Dedifferentiated amniotic fluid mesenchymal stem cell (primary cell): ENCODE data around the gene AP1M1.

Source experiments
- DNase-seq: peaks from one replicate; pipeline ENCODE4 v3.0.0-alpha.2; 2016; ENCODE audit errors: extremely low spot score

The AP1M1 gene

DNA sequence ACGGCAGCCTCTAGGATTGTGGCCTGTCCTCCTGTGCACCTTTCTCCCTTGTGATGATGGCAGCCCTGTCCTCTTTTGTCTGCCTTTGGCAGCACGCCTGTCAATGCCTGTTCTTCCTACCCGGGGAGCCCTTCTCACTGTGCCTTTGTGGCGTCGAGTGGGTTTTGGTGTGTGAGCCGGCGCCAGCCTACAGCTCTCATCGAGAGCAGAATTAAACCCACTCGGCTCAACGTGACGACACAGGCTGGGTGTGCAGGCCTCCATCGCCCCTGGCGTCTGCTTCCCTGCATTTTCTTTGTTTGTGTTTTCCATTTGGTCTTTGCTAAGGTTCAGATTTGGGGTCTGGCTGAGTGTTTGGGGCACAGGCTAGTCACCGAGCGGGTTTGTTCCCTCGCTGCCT, 34.4 kb downstream of the AP1M1 start:
- no peak for DNase-seq

DNA sequence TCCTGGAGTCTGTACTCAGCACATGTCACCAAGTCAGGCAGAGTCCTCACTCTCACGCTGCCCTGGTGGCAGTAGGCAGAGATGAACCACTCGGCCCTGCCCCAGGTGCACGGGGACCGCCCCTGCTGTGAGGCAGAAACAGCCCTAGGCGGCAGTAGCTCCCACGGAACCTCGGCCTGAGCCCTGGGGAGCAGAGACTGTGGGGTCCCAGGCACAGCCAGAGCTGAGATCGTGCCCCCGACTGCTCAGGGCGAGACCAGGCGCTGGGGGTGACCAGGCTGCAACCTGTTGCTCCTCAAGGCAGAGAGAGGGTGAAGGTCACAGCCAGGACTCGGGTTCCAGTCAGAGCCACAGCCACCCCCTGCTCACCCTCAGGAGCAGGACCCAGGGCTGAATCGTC, 34.9 kb downstream of the AP1M1 start:
- DNase-seq: no peak

DNA sequence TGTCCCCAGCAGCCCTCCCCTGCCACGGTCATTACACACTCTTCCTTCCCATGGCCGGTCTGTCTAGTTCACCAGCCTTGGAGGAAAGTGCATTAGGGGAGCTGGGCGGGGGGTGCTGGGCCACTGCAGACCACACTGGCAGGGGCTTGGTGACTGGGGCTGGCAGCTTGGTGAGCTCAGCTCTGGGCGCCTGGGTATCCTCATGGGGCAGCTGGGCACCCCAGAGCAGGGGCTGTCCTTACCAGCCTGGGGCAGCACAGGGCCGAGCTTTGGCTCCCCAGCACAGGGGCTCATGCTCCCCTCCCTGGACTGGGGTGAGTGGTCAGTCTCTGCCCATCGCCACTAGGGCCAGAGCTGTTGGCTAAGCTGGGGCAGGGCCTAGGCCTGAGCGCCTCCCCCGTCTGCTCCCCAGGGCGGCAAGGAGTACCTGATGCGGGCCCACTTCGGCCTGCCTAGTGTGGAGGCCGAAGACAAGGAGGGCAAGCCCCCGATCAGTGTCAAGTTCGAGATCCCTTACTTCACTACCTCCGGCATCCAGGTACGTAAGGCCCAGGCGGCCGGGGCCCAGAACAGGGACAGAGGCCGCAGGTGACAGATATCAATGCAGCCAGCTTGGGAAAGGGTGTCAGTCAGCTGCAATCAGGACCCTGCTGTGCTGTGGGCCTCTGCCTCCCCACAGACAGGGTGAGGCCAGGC, 35.5 kb downstream of the AP1M1 start:
- DNase-seq: no peak

DNA sequence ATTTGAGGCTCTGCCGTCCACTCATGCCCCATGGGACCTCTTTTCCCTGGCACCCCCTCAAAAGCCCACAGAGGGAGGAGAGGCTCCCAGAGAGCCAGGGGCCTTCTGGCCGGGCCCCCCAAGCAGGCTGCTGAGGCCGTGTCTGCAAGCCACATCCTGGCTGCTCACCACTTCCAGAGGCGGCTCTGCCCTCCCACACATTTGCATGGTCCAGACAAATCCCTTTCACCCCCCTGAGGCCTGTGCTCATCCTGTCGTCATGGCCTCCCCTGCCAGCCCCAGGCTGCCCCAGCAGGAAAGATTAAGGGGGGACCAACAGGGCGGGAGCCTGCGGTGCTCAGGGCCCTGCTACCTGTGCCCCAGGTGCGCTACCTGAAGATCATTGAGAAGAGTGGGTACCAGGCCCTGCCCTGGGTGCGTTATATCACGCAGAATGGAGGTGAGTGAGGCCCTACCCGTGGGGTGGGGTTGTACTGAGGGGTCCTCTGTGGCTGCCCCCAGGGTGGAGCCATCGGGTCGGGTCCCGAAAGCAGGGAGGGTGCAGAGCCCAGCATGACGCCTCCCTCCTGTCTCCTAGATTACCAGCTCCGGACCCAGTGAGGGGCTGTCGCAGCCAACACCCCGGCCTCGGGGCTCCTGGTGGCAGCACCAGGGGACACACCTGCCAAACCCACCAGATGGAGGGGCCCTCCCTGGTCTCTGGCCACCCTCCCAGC, 36.3 kb downstream of the AP1M1 start:
- DNase-seq: no peak

DNA sequence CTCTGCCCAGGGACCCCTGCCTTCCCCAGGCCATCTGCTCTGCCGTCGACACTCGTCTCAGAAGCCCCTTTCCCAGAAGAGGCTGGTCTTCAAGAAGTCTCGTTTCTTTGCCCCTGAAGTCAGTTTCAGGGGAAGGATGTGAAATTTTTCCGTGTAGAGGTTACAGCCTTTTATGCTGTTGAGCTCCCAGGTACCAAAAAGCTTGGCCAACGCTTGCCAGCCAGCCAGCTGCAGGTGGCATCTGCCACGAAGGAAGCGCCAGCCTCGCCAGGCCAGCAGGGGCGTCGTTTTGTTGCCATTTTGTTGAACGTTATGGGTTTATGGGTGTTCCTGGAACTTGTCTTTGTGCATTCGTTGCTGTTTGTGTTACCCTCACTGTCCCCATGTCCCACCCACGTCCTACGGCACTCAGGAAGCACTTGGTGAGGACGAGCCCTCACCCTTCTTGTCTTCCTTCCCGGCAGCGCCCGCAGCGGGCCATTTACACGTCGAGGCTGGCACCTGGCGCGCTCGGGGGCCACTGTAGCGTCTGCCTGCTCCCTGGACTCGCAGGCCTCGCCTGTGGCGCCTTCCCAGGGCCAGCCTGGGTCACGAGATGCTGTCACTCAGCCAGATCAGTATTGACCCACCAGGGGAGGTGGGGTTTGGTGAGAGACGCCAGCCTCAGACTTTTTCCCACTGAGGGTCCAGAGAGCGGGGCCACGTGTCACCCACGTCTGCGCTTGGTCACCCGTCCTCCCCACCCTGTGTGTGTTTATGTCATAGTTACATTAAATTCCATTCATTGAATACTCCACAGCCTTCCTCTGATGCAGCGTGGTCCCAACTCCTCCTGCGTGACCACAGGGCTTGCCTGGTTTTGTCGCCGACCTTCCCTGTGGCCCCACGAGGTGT, 37.1 kb downstream of the AP1M1 start:
- DNase-seq: no peak

DNA sequence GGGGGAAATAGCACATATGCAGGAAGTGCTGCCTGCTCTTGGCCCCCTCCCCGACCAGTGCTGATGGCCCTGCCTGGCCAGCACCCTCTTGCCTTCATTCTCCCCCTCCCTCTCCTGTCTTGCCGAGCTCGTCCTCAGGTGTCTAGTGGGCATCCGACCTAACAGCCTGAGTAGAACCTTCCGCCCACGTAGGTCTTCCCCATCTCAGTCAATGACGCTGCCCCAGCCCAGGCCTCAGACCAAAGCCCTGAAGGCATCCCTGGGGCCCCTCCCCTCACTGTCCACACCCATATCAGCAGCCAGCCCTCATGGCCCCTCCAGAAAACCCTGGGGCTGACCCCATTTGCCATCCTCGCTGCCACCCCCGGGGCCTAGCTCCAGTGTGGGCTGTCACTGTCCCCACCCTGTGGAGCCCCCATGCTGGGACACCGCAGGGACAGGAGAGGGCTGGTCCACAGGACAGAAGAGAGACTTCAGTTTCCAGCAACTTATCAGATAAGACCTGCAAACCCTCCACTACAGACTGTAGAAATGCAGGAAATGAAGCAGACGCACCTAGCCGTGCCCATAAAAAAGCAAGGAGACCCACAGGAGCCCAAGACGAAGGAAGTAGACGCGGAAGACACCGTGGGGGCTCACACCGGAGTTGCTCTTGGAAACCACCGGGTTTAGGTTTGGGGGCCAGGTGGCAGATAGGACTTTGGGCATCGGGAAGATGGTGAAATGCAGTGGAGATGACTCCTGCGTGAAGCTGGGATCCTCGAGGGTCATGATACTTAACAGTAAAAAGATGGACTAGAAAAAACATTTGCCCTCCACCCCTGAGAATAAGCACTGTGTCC, 38.3 kb downstream of the AP1M1 start:
- DNase-seq: no peak

DNA sequence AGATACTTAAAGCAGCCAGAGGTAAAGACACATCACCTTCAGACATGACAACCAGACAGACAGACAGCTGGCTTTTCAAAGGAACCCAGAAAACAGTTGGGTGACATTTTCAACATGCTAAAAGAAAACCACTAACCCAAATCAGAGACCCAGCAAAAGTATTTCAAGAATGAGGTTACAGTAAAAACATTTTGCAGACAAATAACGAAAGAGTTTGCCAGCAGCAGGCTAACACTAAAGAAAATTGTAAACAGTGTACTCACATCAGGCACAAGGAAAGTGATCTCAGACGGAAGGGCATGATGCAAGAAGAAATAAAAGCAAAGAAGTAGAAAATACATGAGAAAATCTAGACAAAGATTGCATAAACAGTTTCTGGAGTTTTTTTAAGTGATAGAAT, 46.4 kb downstream of the AP1M1 start:
- peak; percentile 46 for DNase-seq

DNA sequence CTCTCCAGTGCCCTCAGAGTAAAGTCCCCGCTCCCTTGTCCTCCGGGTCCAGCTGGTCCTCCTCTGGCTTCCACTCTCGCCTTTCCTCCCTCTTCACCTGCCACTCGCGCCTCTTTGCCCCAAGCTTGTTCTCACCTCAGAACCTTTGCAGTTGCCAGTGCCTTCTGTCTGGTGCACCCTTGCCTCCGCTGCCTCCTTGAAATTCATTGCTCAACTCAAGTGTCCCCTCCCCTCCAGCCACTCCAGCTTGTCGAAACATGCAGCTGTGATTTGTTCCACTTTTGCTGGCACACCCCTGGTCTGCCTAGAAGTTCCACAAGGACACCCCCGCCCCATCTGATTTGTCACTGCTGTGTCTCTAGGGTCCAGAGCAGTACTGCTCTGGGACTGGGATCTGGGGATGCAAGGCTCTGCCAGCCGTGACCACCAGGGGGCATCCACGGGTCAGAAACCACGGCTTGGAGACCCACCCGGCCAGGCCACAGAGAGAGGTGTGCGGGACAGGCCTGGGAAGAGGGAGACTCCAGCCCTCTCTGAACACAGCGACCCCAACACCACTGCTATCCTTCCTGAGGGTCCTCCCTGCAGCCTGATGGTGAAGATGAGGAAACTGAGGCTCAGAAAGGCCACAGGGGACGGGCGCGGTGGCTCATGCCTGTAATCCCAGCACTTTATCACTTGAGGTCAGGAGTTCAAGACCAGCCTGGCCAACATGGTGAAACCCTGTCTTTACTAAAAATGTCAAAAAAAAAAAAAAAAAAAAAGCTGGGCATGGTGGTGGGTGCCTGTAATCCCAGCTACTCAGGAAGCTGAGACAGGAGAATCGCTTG, 49.9 kb downstream of the AP1M1 start:
- DNase-seq: peak; percentile 58

DNA sequence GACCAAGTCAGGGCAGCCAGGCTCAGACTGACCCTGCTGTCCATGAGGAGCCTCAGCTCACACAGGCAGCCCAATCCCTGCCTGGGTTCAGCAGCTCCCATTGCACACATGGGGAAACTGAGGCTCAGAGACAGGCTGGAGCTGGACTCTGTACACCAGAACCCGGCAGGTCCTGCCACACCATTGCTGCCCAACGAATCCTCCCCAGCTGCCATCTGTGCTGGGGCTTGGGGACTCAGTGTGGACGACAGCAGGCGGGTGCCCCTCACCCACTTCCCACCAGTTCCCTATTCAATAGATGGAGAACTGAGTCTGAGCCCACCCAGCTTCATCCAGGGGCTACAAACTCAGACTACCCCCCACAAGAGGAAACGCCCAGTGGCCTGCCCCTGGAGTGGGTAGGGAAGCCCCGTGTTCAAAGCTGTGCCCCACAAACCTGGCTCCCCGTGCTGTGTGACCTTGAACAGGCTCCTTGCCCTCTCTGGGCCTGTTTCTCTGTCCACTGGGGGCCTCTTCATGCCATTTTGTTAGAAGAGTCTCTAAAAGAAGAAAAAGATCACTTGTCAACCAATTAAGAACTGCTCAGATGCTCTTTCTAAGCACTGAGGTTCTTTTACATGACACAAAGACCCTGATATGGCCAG, 50.8 kb downstream of the AP1M1 start:
- no peak for DNase-seq

DNA sequence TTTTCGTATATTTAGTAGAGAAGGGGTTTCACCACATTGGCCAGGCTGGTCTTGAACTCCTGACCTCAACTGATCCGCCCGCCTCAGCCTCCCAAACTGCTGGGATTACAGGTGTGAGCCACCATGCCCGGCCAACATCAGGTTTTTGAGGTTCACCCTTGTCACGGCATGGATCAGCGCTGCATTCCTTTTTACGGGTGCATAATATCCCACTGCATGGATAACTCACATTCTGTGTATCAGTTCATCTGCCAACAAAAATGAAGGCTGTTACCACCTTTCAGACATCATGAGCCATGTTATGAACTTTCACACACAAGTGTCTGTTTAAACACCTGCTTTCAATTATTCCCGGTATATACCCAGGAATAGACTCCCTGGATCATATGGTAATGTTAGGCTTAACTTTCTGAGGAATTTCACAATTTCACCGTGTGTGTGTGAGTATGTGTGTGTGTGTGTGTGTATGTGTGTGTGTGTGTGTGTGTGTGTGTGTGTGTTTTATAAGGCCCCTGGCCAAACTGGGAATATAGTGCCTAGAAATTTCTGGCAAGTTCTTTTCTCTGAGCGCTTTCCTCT, 52.2 kb downstream of the AP1M1 start:
- no peak for DNase-seq

DNA sequence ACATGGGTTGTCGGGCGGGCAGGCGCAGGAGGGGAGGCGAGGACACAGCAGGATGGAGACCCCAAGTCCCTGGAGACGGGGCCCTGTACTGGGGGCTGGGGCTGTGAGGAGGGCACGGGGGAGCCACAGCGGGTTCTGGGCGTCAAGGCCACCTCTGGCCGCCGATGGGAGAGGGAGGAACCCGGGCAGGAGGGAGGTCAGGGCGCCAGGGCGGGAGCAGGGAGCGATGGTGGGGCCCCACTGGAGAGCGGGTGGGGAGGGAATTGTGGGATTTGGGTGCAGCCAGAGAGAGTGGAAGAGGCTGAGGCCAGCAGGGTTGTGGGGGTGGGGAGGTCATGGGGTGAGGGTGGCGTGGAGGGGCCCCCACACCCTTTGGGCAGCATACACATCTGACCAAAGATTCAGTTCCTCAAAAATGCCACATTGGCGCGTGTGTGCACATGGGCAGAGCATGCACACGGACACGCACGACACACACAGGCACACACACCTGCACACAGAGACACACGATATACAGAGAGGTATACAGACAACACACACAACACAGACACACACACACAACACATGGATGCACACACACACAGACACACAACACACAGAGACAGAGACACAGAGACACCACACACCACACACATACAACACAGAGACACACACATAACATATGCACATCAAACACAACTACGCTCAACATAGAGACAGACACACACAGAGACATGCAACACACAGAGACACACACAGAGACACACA, 54.9 kb downstream of the AP1M1 start:
- no peak for DNase-seq

DNA sequence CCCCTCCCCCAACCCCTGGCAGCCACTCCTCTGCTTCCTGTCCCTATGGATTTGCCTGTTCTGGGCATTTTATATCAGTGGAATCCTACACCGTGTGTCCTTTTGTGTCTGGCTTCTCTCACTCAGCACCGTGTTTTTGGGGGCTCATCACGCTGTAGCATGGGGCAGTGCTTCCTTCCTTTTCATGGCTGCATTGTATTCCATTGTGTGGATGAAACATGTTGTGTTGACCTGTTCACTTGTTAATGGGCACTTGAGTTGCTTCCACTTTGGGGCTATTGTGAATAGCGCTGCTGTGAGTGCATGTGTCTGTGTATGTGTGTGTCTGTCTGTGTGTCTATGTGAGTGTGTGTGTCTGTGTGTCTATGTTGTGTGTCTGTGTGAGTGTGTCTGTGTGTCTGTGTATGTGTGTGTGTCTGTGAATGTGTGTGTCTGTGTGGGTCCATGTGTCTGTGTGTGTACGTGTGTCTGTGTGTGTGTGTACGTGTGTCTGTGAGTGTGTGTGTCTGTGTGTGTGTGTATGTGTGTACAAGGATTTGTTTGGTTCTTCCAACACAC, 57.2 kb downstream of the AP1M1 start:
- no peak for DNase-seq

DNA sequence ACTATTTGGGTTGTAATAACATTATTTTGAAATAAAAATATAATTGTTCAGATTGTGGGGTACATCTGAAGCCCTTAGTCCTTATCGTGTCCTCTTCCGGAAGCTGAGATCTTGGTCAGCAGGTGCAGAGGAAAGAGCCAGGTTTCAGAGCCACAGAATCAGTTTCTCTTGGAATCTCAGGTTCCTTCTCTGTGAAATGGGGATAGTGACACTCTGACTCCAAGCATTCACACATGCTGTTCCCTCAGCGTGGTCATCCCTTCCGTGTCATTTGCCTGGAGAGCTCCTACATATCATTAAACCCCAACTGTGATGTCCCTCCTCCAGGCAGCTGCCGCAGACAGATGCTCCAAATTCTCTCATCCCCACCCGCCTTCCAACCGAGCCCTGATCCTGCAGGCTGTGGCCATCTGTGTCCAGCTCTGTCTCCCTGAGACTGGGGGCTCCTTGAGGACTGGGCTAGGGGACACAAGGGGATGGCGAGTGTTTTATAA, 59.8 kb downstream of the AP1M1 start:
- DNase-seq: no peak

DNA sequence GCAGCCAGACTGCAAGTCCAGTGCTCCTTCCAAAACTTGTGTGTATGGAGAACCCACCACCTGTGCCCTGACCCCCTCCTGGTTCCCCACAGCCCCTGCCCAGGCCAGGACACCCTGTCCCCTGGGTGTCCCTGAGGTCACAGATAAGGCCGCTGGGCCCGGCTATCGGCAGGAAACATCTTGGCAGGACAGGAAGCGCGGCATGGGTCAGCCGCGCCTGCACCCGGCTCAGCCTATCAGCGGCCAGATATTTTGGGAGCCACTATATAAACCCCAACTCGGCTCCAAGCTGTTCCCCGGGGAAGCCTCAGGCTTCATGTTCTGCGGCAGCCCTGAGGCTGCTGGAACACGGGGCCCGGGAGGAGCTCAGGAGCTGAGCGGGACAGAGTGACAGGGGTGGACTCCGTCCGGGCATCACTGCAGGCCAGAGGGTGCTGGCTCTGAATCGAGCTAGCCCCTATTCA, 60.8 kb downstream of the AP1M1 start:
- DNase-seq: no peak

DNA sequence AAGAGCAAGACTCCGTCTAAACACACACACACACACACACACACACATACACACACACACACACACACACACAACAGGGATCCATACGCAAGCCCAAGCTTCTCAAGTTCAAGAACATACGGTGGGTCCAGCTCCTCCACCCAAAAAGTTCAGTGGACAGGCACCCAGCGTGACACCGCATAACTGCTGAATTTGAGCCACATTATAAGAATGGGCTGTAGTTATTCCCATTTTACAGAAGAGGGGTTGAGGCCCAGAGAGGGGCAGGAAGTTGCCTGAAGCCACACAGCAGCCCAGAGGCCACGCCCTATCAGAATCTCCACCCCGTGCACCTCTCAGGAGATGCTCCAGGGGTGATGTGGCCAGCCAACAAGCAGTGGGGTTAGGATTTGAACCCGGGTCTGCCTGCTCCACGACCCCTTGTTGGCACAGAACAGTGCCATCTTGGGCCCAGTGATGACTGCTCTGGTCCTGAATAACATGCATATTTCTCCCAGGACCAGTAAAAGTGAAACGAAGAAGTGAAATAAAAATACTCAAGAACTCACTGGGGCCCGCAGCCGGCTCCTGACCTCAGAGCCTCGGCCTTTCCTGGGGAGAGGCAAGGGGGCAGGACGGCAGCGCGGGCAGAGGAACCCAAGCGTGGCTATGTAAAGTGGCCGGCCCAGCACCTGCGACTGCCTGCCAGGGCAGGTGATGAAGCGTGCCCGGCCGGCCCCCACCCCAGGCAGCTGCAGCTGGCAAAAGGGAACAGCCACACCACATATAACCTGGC, 61.9 kb downstream of the AP1M1 start:
- DNase-seq: no peak

DNA sequence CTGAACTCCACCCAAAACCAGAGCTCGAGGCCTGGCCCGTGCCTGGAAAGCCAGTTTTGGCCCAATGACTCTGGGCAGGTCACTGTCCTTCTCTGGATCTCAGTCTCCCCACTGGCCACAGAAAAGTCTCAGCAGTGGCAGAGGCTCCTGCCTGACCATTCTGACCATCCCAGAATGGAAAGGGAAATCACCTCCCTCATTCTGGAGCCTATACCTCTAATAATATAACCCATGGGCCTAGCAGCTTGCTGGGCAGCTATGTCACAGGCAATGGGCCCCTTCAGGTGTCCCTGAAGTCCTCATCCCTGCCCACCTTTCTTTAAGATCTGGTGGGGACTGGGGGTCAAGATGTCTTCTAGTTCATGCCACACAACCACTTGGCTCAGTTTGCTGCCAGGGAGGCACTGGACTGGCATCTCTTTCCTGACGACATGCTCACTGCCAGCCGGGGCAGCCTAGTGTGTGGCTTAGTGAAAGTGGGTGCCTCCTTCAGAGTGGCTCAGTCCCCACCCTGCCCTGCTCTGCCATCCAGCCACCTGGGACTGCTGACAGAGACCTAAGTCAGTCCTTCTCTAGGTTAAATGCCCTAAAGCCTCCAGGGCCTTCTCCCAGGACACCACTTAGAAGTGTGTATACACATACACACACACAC, 62.6 kb downstream of the AP1M1 start:
- no peak for DNase-seq

DNA sequence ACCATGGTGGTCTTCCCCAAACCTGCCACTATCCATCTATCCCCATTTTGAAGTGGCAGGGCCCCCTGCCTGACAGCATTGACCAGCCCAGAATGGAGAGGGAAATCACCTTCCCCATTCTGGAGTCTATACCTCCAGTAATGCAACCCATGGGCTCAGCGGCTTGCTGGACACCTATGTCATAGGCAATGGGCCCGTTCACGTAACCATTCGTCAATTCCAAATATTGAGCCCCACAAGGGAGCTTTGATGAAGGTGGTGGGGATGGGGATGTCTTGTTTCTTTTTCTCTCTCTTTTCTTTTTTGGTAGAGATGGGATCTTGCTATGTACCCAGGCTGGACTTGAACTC, 63.1 kb downstream of the AP1M1 start:
- DNase-seq: no peak
